HG03135 (cell line): ENCODE measurements around the gene ERICH2.

Experiments used
- ATAC-seq: cut with Tn5 transposase; IDR thresholded peaks from one replicate; pipeline ENCODE4 v1.9.1; 2021; ENCODE audit warnings: mild to moderate bottlenecking, moderate library complexity; ENCODE audit not compliant: unreplicated experiment

Gene ERICH2

DNA sequence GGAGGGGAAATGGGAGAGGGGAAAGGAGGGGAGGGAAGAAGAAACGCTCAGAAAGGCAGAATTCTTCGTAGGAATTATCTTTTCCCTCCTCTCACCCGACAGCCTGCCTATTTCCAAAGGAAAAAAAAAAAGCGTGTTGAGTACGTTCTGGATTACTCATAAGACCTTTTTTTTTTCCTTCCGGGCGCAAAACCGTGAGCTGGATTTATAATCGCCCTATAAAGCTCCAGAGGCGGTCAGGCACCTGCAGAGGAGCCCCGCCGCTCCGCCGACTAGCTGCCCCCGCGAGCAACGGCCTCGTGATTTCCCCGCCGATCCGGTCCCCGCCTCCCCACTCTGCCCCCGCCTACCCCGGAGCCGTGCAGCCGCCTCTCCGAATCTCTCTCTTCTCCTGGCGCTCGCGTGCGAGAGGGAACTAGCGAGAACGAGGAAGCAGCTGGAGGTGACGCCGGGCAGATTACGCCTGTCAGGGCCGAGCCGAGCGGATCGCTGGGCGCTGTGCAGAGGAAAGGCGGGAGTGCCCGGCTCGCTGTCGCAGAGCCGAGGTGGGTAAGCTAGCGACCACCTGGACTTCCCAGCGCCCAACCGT is 46.4 kb downstream of the ERICH2 start, which contains the start of gene GAD1:
Gene GAD1, plus strand, starts transcription at position 384 of the 589 bp plus-strand sequence. CDS start 1,705 bp downstream, outside the sequence.
- peak; percentile 48 for ATAC-seq

DNA sequence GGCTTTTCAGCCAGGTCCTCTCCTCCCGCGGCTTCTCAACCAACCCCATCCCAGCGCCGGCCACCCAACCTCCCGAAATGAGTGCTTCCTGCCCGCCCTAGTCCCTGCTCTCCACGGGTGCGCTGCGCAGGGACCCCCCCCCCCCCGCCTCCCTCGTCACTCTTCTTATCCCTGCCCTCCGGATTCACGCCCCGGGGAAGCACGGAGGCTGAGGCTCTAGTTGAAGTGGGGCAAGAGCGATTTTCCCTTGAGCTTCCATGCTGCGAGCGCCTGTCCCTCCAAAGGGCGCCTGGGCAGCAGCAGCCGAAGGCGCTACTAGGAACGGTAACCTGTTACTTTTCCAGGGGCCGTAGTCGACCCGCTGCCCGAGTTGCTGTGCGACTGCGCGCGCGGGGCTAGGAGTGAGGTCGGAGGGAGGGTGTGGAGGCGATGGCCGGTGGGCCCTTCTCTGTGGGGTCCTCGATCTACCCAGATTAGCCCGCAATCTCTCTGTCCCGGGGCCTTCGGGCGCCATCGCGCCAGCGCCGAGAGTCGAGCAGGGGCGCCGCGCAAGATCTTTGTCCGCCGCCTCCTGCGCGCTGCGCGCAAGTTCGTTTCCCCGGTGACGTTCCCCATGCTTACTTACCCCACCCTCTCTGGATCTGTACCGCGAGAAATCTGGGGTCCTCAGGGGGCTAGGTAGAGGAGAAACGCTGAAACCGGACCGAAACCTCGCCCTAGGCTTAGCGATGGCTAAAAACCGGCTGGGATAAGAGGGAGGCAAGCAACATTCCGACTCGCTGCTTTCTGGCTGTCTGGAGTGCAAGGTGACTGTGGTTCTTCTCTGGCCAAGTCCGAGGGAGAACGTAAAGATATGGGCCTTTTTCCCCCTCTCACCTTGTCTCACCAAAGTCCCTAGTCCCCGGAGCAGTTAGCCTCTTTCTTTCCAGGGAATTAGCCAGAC is 47.2 kb downstream of the ERICH2 start:
- no peak for ATAC-seq

DNA sequence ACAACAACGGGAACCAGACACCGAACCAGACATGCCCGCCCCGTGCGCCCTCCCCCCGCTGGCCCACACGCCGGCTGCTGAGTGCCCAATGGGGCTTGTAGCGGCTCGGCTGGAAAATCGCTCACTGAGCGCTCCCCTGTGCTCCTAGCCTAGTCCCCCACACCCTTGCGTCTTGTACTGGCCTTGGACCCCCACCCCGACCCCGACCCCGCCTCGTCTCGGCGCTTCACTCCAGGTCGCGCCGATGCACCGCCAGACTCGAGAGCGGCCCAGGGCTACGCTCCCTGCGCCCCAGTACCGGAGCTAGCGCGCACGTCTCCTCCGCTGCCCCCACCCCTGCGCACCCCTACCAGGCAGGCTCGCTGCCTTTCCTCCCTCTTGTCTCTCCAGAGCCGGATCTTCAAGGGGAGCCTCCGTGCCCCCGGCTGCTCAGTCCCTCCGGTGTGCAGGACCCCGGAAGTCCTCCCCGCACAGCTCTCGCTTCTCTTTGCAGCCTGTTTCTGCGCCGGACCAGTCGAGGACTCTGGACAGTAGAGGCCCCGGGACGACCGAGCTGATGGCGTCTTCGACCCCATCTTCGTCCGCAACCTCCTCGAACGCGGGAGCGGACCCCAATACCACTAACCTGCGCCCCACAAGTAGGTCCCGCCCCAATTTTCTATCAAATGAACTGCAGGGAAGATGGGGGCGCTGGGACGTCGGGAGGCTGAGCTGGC is 48.0 kb downstream of the ERICH2 start:
- ATAC-seq = no peak

DNA sequence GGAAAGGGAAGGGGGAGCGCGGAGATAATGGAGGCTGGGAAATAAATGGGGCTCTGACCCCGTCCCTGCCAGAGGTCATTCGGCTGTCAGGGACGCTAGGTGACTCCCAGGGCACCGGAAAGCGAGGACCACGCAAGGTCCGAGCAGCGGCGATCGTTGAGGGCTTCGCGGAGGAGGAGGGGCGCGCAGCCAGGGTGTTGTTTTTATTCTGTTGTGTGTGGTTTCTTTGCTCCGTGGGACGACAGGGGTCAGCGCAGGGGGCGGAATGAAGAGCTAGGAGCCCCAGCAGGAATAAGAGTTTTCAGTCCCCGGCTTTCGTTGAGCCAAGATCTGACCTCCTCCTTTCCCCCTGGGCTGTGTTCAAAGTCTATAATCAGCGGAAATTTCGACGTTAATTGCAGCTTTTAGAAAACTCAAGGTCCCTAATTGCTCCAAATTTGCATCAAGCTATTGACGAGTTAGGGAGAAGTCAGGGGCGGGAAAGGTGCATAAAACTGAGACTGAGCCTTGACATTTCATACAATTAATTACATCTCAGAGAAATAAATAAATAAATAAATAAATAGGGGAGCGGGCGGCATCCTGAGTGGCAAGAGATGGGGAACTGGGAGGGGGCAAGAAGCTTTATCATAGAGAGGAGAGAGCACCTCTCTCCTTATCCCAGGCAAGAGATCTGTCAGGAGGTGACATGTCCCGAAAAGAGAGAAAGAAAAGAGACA is 48.7 kb downstream of the ERICH2 start:
- no peak for ATAC-seq

DNA sequence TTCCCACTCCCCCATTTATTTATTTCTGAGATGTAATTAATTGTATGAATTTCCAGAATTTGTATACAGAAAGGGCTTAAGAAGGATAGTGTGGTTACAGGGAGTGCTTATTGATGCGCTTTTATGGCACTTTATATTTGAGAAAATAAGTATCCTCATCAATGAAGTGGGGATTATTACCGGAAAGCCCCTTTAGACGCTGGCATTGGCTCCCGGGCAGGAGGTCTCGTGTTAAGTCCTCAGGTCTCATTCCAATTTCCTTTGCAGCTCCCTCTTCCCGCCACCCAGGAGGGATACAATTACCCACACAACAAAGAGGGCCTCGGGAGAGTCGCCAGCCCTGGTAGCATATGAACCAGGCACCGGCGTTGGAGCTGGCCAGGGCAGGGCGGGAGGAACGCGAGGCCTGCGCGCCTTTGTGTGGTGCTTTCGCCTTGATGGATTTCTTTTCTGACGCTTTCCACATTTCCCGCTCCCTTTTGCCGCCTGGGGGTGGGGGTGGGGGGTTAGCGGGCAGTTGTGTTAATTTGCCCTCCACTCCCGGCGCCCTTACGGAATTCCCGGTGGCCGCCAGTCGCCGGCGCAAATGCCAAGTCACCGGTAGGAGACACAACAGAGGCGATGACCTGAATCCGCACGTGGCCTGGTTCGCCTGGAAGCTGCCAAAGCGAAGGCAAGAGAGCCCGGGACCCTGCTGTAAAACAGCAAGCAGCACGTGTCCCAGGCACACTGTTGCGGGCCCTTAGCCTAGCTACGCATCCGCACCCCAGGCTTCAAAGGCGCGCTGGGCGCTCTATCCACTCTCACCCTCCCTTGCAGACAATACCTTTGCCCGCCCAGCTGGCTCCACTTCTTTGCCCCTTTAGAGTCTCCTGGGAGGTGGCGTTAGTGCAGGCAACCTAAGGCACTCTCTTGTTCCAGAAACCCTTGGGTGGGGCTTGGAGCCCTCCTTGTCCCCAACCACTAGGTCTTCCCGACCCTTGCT is 49.8 kb downstream of the ERICH2 start:
- no peak for ATAC-seq

DNA sequence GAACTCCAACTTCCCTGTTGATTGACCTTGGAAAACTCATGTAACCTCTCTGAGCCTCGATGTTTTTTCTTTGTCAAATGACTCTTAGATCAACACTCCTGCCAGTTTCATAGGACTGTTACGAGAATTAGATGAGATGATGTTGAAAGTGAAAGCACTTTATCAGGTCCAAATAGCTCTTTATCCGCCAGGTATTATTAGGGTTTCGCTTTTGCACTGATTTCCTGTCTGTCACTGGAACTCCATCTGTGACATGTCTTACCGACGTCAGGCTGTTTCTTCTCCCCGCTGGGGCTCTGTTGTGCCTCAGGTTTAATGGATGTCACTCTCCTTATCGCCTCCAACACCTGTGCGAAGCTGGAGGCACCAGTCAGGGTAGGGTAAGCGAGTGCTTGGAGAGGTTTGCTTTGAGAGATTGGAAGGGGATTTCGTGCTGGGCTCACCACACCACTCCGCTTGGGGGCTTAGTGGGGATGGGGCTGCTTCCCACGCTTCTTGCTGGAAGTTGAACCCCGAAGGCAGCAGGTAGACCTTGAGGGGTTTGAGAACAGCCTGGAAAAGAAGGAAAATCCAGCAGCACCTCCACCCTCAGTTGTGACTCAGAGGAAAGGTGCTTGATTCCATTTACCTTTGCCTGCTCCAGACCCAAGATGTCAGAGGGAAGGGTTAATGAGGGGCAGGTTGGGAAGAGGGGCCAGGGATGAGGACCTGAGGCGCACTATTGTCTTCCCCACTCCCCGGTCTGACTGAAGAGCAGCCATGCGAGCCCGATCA is 50.8 kb downstream of the ERICH2 start:
- no peak for ATAC-seq

DNA sequence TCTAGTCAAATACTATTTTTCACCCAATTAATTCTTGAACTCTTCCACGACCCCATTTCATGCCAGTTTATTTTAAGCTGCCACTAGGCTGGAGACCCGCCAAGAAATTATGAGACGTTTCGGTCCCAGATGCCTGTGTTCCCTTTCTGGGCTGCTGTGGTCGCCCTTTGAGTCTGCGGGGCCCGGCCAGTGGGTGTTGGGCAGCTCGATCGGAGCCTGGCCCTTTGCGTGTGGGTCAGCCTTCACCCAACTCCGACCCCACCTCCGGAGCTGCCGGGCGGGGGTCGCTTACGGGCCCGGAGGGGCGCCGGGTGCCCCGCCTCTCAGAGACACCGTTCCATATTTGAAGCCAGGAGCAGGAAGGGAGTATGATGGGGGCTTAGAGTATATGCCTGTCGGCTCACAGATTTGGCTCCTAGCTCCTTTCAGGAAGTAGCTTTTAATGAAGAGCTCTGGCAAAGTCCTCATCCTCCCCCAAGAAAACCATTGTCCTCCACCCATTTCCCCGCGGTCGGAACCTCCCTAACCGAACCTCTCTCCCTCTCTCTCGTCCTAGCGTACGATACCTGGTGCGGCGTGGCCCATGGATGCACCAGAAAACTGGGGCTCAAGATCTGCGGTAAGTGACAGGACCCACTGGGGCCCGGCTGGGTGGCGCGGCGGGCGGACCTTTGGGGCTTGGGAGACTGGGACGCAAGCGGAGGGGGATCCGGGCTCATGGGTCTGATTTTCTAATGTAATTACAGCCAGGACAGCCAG is 51.5 kb downstream of the ERICH2 start:
- ATAC-seq = no peak

DNA sequence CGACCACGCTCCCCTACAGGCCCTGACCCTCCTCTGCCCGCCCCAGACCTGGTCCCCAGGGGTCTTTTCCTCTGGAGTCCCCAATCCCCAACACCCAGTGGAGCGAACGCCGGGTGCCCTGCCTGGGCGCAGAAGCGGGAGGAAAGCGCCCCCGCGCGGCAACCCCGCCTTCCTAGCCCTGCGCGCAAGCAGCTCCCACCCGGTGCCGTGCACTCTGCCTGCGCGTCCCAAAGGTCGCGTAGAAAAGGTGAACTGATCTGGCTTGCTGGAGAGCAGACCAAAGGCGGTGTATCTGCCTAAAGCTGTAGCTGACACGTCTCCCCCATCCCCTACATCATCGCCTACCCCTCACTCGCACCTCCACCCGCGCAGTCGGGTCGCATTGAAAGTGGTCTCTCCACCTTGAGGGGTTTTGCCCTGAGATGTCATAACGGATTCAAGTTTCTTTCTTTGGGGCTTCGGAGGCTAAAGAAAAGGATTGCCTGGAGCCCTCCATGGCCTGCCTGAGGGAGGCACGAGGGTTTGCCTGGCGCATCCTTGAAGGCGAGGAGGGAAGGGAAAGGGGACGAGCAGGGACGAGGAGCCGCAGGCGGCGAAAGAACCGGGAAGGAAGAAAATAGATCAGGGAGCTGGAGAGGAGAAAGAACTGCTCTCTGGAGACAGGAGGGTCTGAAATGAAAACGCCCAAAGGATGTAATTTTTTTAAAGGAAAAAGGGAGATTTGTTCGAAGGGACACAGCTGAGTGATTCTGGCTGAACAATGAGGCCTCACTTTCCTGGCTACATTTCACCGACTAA is 52.3 kb downstream of the ERICH2 start:
- no peak for ATAC-seq

DNA sequence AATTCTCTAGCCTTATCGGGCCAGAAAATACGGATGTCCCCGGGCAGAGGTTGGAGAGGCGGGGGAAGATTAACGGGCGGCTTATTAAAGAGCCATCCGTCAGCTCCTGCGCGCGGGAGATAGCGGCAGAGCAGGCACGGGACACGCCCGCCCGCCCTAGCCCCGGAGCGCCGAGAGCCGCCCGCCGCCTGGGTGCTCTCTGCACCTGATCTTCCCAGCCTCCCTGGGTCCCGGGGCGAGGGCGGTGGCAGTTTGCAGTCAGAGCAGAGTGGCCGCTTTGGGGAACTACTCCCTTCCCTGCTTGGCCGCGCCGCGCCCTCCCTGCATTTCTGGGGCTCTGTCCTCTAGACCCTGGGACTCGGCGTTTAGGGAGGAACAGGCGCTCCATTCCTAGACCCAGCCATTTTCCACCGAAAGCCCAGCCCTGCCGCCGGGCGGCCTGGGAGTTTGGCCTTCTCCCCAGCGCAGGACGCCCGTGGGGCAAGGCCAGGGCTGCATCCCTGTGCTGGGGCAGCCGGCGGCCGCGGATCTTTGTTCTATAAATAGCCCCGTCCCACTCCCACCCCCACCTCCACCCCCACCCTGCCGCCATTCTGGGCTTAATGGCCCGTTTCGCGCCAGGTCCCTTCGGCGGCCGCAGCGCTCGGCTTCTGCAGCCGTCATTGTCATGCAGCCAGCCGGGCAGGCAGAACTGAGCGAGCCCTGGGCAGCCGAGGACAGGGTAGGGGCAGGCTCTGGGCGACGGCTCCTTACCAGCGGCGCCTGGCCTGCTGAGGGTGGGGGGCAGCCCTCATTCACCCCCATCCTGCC is 53.1 kb downstream of the ERICH2 start:
- no peak for ATAC-seq

DNA sequence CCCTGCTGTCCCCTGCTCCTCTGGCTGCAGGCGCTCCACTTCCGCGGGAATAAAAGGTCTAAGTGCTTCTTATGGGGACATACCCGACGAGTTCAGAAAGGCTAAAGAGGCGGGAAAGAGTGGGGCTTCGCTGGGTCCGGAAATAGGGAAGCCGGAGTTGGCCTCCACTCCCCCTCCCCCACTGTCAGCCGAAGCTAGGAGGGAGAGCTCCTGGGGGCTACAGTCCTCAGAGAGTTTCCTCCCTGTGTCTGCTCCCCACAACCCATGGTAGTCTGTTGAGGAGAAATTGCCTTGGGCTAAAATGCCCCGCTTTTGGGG is 53.7 kb downstream of the ERICH2 start:
- no peak for ATAC-seq

DNA sequence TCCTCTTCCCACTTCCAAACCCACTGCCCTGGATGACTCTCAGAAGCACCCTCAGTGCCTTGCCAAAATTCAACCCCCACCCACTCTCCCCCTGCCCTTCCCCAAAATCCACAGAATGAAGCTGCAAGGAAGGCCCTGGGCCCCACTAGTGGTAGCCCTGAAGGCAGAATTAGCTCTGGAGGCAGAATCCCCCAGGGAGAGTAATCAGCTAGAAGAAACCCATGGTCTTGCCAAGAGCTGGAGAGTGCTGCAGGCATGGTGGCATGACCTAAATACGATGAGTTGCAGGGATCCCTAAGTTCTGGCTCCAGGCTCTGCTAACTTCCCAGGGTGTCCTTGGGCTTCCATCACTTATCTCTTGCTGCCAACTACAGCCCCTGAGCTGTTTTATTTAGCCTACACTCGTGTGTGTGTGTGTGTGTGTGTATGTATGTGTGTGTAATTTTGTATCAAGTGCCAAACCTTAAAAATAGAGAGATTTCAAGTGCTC is 54.4 kb downstream of the ERICH2 start:
- no peak for ATAC-seq

DNA sequence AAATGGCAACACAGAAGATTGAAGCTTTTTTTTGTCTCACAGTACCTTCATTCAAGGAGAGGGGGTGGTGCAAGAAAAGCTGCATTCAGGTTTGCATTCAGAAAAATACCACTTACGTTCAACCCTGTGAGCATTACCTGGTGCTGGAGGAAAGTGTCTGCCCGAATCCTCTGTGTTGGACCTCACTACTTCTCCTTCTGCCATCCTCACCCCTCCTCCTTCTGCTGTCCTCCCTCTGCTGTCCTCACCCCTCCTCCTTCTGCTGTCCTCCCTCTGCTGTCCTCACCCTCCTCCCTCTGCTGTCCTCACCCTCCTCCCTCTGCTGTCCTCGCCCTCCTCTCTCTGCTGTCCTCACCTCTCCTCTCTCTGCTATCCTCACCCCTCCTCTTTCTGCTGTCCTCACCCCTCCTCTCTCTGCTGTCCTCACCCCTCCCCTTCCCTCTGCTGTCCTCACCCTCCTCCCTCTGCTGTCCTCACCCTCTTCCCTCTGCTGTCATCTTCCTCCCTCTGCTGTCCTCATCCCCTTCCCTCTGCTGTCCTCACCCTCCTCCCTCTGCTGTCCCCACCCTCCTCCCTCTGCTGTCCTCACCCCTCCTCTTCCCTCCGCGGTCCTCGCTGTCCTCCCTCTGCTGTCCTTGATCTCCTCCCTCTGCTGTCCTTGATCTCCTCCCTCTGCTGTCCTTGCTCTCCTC is 57.8 kb downstream of the ERICH2 start:
- no peak for ATAC-seq

DNA sequence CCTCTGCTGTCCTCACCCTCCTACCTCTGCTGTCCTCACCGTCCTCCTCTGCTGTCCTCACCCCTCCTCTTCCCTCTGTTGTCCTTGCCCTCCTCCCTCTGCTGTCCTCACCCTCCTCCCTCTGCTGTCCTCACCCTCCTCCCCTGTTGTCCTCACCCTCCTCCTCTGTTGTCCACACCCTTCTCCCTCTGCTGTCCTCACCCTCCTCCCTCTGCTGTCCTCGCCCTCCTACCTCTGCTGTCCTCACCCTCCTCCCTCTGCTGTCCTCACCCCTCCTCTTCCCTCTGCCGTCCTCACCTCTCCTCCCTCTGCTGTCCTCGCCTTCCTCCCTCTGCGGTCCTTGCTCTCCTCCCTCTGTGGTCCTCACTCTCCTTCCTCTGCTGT is 58.3 kb downstream of the ERICH2 start:
- ATAC-seq = no peak

DNA sequence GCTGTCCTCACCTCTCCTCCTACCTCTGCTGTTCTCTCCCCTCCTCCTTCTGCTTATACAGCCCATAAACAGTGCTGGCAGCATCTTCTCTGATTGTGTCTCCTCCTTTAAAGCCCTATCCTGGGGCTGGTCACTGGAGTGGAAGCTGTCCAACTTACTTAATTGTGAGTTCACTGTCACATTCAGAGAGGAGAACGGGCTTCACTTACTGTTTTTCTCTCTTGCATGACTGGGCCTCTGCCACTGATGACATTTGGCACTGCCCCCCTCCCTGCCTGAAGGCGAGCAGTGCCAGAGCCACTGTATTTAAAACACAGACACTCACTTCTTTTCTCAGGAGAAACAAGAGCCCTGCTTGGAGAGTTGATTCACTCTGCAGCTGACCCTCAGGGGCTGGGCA is 58.9 kb downstream of the ERICH2 start:
- no peak for ATAC-seq

DNA sequence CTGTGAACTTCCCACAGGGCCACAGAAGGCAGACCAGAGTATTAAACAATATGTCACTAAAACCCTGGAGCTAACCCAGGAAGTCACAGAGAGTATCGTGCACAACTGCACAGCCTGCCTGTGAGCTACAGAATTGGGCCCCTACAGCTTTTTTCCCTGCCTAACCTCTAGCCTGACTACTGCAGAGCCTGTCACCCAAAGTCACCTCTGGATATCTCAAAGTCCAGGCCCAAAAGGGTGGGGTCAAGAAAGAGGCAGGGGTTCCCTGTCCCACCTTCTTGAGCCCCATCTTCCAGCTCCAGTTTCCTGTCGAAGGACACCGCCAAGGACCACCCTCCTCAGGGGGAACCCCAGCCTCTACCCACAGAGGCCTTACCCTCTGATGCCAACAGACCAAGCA is 60.0 kb downstream of the ERICH2 start:
- ATAC-seq = no peak

DNA sequence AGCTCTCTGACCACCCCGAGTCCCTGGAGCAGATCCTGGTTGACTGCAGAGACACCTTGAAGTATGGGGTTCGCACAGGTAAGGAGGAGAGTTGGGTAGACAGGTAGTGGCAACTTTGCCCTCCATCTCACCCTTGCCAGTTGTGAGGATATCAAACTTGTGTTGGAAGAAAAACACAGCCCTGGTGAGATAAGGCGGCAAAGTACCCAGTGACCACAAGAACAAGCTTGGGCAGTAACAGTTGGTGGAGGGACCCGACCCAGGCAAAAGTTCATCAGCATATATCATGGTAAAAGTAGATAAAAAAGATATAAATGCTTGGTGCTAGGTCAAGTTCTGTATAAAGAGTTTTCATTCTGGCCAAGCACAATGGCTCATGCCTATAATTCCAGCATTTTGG is 60.9 kb downstream of the ERICH2 start:
- no peak for ATAC-seq
